Activated T-helper 17 cell treated with anti-CD3 and anti-CD28 coated beads, Interleukin-2, amount 50 U/mL, for 72 hours (primary cell): ENCODE measurements around the gene KRT34. TPM values are rescaled to one million over a fixed set of nuclear protein-coding genes. Genes with fewer than 3 reads are reported as not detected.
"Not testable (repeated sequence)": the region's sequence is repeated elsewhere in the genome, so short reads cannot be mapped to it uniquely, and the experiment has no call there.

ENCODE experiments used
- ATAC-seq: fragments of 150-1000 bp; cut with Tn5 transposase; replicated peaks from 2 replicates; pipeline ENCODE4 v1.10.0; 2021; ENCODE audit warnings: mild to moderate bottlenecking, moderate library complexity
- H3K27ac Mint-ChIP-seq: one replicate; pipeline ENCODE4 v1.8.0; 2022; ENCODE audit warnings: mixed read lengths
- H3K27me3 Mint-ChIP-seq: one replicate; pipeline ENCODE4 v1.8.0; 2022; ENCODE audit warnings: mixed read lengths
- H3K36me3 Mint-ChIP-seq: one replicate; pipeline ENCODE4 v1.8.0; 2022; ENCODE audit warnings: low read depth, mild to moderate bottlenecking, mixed read lengths
- H3K4me1 Mint-ChIP-seq: one replicate; pipeline ENCODE4 v1.8.0; 2022; ENCODE audit warnings: mixed read lengths
- H3K4me3 Mint-ChIP-seq: one replicate; pipeline ENCODE4 v1.8.0; 2022; ENCODE audit warnings: mild to moderate bottlenecking, mixed read lengths
- H3K9me3 Mint-ChIP-seq: one replicate; pipeline ENCODE4 v1.8.0; 2022; ENCODE audit warnings: mixed read lengths
- total RNA-seq, 2 donors: library from RNA; stranded (reverse); gene quantifications; one replicate each; pipeline ENCODE4 v1.2.3, GENCODE V29; 2022

Gene KRT34
- total RNA-seq, 2 donors from 2014 or later = not detected

DNA sequence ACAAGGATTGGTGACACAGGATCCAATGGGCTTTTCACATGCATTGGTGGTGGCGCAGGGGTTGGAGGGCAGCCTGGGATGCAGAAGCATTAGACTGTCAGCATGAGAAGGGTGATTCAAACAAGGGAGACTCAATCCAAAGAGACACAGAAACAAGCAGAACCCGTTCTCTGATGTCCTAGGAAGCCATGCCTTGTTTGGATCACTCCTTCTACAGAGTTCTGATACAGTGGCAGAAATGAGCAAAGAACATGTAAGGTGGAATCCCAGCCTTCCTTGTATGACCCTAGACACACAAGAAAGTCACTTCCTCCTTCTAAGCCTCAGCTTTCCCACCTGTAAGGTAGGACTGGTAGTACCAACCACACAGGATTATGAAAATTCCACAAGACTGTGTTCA is 18.2 kb downstream of the KRT34 start:
- Mint-ChIP-seq H3K27me3 (no peaks in the 10 kb centered on the region), H3K9me3 (no peaks in the 10 kb centered on the region), H3K4me1 (no peaks in the 10 kb centered on the region), H3K4me3 (no peak overlapping the region), H3K36me3 (no peaks in the 10 kb centered on the region), H3K27ac (no peak overlapping the region)
- ATAC-seq = no peak

- Mint-ChIP-seq H3K9me3 (no peaks in the 10 kb centered on the region), H3K36me3 (no peaks in the 10 kb centered on the region), H3K27me3 (no peaks in the 10 kb centered on the region), H3K4me1 (no peaks in the 10 kb centered on the region), H3K27ac (no peak overlapping the region), H3K4me3 (no peak overlapping the region)
- ATAC-seq = no peak
These were observed 21.7 kb downstream of the KRT34 start for GRCh38 chr17:41360296-41360995.

- no peaks in the 10 kb centered on the region for H3K27me3 Mint-ChIP-seq
- no peaks in the 10 kb centered on the region for H3K9me3 Mint-ChIP-seq
- H3K36me3 Mint-ChIP-seq = no peaks in the 10 kb centered on the region
- no peak for ATAC-seq
- no peak overlapping the region for H3K4me3 Mint-ChIP-seq
- peaks cover 8% of the 10 kb centered on the region for H3K4me1 Mint-ChIP-seq
- H3K27ac Mint-ChIP-seq = no peak overlapping the region
These were observed 27.6 kb downstream of the KRT34 start for GRCh38 chr17:41354536-41354935.

- no peak overlapping the region for H3K4me3 Mint-ChIP-seq
- H3K4me1 Mint-ChIP-seq = peaks cover 8% of the 10 kb centered on the region
- ATAC-seq = no peak
- H3K27ac Mint-ChIP-seq = no peak overlapping the region
- no peaks in the 10 kb centered on the region for H3K36me3 Mint-ChIP-seq
- H3K27me3 Mint-ChIP-seq = no peaks in the 10 kb centered on the region
- H3K9me3 Mint-ChIP-seq = no peaks in the 10 kb centered on the region
These were observed 29.3 kb downstream of the KRT34 start for GRCh38 chr17:41352597-41353366.

DNA sequence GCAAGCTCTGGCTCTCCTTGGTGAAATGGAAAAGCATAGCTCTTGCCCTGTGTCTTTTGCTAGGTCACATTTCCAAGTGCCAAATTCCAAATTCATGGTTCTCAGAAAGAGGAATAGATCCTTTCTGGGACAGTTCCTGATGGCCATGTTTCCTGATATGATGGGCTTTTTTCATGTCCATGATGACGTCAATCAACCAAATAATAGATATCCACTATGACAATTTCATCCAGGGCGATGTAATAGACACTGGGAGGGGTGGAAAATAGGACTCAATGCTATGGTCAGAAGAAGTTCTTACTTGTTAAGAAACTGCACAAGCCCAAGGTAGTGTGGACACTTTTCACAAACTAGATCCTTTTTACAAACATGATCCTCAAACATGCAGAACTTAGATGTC is 30.9 kb downstream of the KRT34 start:
- Mint-ChIP-seq H3K9me3 (no peaks in the 10 kb centered on the region), H3K27ac (no peak overlapping the region), H3K27me3 (no peaks in the 10 kb centered on the region), H3K4me3 (no peak overlapping the region), H3K36me3 (no peaks in the 10 kb centered on the region), H3K4me1 (peaks cover 8% of the 10 kb centered on the region)
- no peak for ATAC-seq

- ATAC-seq, H3K4me1 Mint-ChIP-seq, H3K9me3 Mint-ChIP-seq: not testable (repeated sequence)
These were observed 31.7 kb downstream of the KRT34 start, which contains the start of gene KRT33A for GRCh38 chr17:41350381-41350878. Gene KRT33A, minus strand, starts transcription at chr17:41350828. Its CDS starts 61 bp downstream, at chr17:41350767.

DNA sequence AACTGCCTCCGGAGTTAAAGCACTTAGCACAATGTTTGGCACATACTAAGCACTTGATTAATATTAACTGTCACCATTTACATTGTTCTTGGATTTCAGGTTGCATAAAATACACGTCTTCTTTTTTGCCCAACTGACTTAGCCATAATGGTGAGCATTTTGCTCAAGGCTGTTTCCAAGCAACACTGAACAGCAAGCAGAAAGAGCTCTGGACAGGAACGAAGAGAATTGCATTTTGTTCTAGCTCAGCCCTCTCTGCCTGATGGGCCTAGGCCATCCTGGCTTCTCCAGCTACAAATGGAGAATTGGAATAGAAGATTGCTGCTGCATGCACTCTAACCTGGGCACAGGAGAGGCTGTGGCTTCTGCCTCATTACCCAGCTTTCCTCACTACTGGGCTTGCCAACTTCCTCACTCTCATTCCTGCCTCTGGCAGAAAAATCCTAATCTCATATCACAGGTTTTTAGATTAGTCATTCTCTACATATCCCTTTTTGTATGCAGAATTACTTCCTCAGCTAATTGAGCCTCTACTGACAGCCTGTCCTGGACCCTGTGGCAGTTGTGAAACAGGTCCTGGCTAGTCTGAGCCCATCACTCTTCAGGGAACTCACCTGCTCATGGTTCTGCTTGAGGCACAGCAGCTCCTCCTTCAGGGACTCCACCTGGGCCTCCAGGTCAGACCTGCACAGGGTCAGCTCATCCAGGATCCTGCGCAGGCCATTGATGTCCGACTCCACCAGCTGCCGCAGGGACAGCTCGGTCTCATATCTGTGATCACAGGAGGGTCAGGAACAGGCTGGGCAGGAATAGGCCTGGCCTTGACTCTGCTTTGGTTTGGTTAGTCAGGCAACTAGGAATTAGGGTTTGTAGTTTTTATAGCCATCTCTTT is 34.0 kb downstream of the KRT34 start:
- H3K4me1 Mint-ChIP-seq = peaks cover 8% of the 10 kb centered on the region
- no peaks in the 10 kb centered on the region for H3K9me3 Mint-ChIP-seq
- H3K36me3 Mint-ChIP-seq = no peaks in the 10 kb centered on the region
- ATAC-seq = no peak
- no peaks in the 10 kb centered on the region for H3K27me3 Mint-ChIP-seq
- no peak overlapping the region for H3K4me3 Mint-ChIP-seq
- H3K27ac Mint-ChIP-seq = no peak overlapping the region

More at GRCh38 chr17:41350381-41350878, 31.7 kb downstream of the KRT34 start, which contains the start of gene KRT33A:
- not testable (repeated sequence) for H3K27ac Mint-ChIP-seq, H3K4me3 Mint-ChIP-seq, H3K36me3 Mint-ChIP-seq, H3K27me3 Mint-ChIP-seq

DNA sequence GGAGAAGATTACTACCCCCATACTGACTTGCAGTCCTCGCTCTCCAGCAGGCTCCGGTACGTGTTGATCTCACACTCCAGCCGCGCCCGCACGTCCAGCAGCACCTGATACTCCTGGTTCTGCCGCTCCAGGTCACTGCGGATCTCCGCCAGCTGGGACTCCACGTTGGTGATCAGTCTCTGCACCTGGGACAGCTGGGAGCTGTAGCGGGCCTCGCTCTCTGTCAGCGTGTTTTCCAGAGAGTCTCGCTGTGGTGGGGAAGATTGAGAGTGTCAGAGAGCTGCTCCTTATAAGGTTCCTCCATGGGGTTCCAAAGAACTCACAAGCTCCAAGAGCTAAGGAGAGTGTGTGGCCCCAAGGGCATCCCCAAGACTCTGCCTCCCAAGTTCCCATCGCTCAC is 35.7 kb downstream of the KRT34 start:
- not testable (repeated sequence) for H3K9me3 Mint-ChIP-seq, H3K27me3 Mint-ChIP-seq, H3K4me1 Mint-ChIP-seq, H3K27ac Mint-ChIP-seq, H3K4me3 Mint-ChIP-seq, ATAC-seq, H3K36me3 Mint-ChIP-seq

DNA sequence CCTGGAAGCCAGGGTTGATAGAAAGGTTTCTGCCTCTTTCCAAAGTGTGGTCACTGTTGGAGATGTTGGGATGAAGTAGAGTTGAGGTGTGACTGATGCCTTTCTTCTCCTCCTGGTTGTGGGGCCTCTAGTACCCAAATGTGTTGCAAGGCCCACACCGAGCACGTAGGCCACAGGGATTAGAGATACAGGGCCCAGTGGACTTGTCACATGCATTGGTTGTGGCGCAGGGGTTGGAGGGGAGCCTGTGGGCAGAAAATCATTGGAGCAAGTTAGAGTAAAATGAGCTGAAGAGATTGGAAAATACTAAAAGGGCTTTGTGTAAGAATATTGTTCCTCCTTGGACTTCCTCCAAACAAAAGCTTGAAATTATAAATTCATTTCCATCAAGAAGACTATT is 36.1 kb downstream of the KRT34 start:
- no peaks in the 10 kb centered on the region for H3K36me3 Mint-ChIP-seq
- H3K9me3 Mint-ChIP-seq = no peaks in the 10 kb centered on the region
- H3K27me3 Mint-ChIP-seq = no peaks in the 10 kb centered on the region
- H3K27ac Mint-ChIP-seq = no peak overlapping the region
- ATAC-seq = no peak
- H3K4me1 Mint-ChIP-seq = peaks cover 10% of the 10 kb centered on the region
- no peak overlapping the region for H3K4me3 Mint-ChIP-seq

DNA sequence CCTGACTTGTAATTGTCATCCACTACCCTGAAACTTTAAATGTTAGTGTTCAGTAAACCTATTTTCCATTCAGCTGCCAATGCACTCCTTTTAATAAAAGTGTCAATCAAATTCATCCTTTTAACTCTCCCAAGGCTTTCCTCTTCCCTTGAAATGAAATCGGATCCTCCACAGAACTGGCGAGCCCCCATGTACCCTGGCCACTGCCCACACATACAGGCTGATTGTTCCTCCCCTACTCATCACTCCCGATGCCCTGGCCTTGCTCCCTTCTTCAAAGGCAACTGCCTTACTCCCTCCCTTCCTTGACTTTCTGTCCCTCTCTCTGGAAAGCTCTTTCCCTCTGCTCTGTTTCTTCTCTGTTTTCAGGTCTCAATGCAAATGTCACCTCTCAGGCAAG is 39.1 kb downstream of the KRT34 start:
- Mint-ChIP-seq H3K36me3 (no peaks in the 10 kb centered on the region), H3K9me3 (no peaks in the 10 kb centered on the region), H3K4me1 (peaks cover 34% of the 10 kb centered on the region), H3K27ac (no peak overlapping the region), H3K27me3 (no peaks in the 10 kb centered on the region), H3K4me3 (no peak overlapping the region)
- no peak for ATAC-seq

GRCh38 chr17:41340934-41341861 is 40.9 kb downstream of the KRT34 start:
- H3K27me3 Mint-ChIP-seq = no peaks in the 10 kb centered on the region
- H3K4me1 Mint-ChIP-seq = peaks cover 34% of the 10 kb centered on the region
- H3K4me3 Mint-ChIP-seq = peak overlapping the region; percentile 46
- no peaks in the 10 kb centered on the region for H3K36me3 Mint-ChIP-seq
- no peaks in the 10 kb centered on the region for H3K9me3 Mint-ChIP-seq
- peak; percentile 78 for ATAC-seq
- H3K27ac Mint-ChIP-seq = peak overlapping the region; percentile 34

DNA sequence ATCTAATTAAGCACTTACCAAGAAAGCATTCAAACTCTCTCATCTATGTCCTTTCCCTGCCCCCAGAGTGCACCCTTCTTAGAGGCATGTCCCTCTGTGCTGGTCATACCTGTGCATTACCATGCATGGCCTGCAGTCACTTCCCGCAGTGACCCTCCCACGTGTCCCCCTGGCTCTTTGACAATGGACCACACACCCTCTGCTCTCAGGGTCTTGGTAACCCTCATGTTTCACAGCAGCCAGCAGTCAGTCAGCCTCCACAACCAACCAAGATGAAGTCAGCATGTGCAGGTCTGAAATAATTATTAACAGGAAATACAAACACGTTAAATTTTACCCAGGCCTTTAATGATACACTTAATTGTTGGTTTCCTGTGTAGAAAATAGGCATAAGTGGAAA is 41.6 kb downstream of the KRT34 start:
- ATAC-seq = no peak
- Mint-ChIP-seq H3K4me1 (peaks cover 39% of the 10 kb centered on the region), H3K9me3 (no peaks in the 10 kb centered on the region), H3K27ac (peak overlapping the region; percentile 34), H3K4me3 (peak overlapping the region; percentile 46), H3K27me3 (no peaks in the 10 kb centered on the region), H3K36me3 (no peaks in the 10 kb centered on the region)

DNA sequence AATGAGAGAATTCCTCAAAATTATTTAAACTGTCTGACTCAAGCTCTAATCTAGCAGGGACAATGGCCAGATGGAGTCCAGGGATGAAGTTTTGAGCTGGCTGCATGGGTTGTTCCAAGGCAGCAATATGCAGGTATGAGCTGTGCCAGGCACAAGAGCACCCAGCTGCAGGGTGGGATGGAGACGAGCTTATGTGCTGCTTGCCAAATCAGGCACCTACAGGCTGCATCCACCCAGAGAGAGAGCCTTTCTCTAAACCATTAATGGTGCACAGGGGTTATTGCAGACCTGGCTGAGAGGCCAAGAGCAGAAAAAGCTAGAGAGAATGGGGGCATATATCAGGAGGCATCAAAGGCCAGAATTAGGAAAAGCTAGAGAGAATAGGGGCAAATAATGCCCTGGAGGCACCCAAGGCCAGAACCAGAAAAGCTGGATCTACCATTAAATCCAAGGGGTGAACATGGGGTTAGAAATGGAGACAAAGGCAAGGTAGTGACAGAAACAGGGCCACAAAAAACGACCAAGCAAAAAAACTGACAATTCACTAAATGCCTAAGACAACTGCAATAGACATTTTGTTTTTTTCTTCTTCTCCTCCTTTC is 42.4 kb downstream of the KRT34 start:
- Mint-ChIP-seq H3K4me1 (peaks cover 45% of the 10 kb centered on the region), H3K9me3 (no peaks in the 10 kb centered on the region), H3K27ac (peak overlapping the region; percentile 34), H3K36me3 (no peaks in the 10 kb centered on the region), H3K4me3 (peak overlapping the region; percentile 46), H3K27me3 (no peaks in the 10 kb centered on the region)
- ATAC-seq = no peak
